HepG2 (cell line): ENCODE data around the gene CD28. TPM values are rescaled to one million over a fixed set of nuclear protein-coding genes. Genes with fewer than 3 reads are reported as not detected.

Experiments used
- ATAC-seq: fragments of 200-7000 bp; cut with Tn5 transposase; 3 replicates; pipeline ENCODE4 v1.9.1; 2020; ENCODE audit warnings: mild to moderate bottlenecking, moderate library complexity
- BruUV-seq: library from RNA; stranded (reverse); fragments of 400-500 nt; replicated peaks from 2 replicates; lab custom pipeline; 2021; lab: Mats Ljungman, UMichigan
- CTCF ChIA-PET: fragments of 300-600 bp; formaldehyde crosslinking; extraction: SDS; loops from one replicate; lab custom pipeline; 2021; ENCODE audit warnings: low total read pairs, inconsistent platforms, low intra/inter-chr PET ratio; lab: Yijun Ruan, JAX
- POLR2A ChIA-PET: fragments of 350-600 bp; sonication (Branson Sonifier 250); formaldehyde crosslinking; loops from one replicate; lab custom pipeline; 2020; ENCODE audit warnings: antibody characterized with exemption, inconsistent platforms; lab: Yijun Ruan, JAX
- DNase-seq: peaks from one replicate; pipeline ENCODE4 v3.0.0-alpha.2; 2015; ENCODE audit warnings: low spot score
- FAIRE-seq: peaks from 3 replicates; lab custom pipeline; 2011; peaks lifted over from hg19 to GRCh38; lab: Jason Lieb, UNC
- H2AFZ ChIP-seq: one replicate; pipeline ENCODE4 v1.6.1; 2011; ENCODE audit warnings: low read length, inconsistent platforms
- H3K27ac ChIP-seq: fragments of 300-600 bp; 3 replicates; pipeline ENCODE4 v1.8.0; 2011; ENCODE audit warnings: mixed run types, mild to moderate bottlenecking, mixed read lengths, low read length, inconsistent platforms; ENCODE audit not compliant: insufficient read depth; ENCODE audit errors: extremely low read length
- H3K27me3 ChIP-seq, 2 experiments: fragments of 200-600 bp in 1 of 2; 2 replicates in 1 of 2; 3 replicates in 1 of 2; pipeline versions ENCODE4 v1.6.0 to v1.8.0; 2011; ENCODE audit warnings: low read length in 2 of 2, mild to moderate bottlenecking in 2 of 2, moderate library complexity in 2 of 2, inconsistent platforms in 1 of 2; ENCODE audit not compliant: insufficient read depth in 2 of 2, control insufficient read depth in 1 of 2
- H3K36me3 ChIP-seq, 2 experiments: fragments of 200-600 bp in 1 of 2; replicated peaks in 1 of 2; 2 replicates in 1 of 2; 3 replicates in 1 of 2; pipeline versions ENCODE4 v1.5.1 to v1.8.0; 2011; ENCODE audit warnings: low read length in 2 of 2, inconsistent platforms in 1 of 2; ENCODE audit not compliant: insufficient read depth in 2 of 2, control insufficient read depth in 1 of 2
- H3K4me1 ChIP-seq: 2 replicates; pipeline ENCODE4 v1.5.1; 2012; ENCODE audit warnings: low read length, inconsistent platforms; ENCODE audit not compliant: insufficient read depth
- H3K4me2 ChIP-seq: 2 replicates; pipeline ENCODE4 v1.6.0; 2011; ENCODE audit warnings: low read depth, low read length, inconsistent platforms
- H3K4me3 ChIP-seq, 3 experiments: fragments of 200-600 bp in 1 of 3; sonication (generic), shearing (Covaris generic) in 1 of 3; replicated peaks in 1 of 3; 2 replicates each; pipeline ENCODE4 v1.5.1; 2011 to 2016; ENCODE audit warnings: low read length in 3 of 3, inconsistent platforms in 2 of 3, low read depth in 2 of 3, mild to moderate bottlenecking in 2 of 3, control low read depth in 1 of 3, mixed read lengths in 1 of 3; ENCODE audit not compliant: insufficient read depth in 1 of 3
- H3K79me2 ChIP-seq: one replicate; pipeline ENCODE4 v1.6.1; 2011; ENCODE audit warnings: low read length, inconsistent platforms; ENCODE audit not compliant: insufficient read depth
- H3K9ac ChIP-seq: 2 replicates; pipeline ENCODE4 v1.6.0; 2011; ENCODE audit warnings: mild to moderate bottlenecking, low read depth, low read length, inconsistent platforms; ENCODE audit not compliant: insufficient read depth
- H3K9me3 ChIP-seq: 2 replicates; pipeline ENCODE4 v1.5.1; 2012; ENCODE audit warnings: mild to moderate bottlenecking, low read length
- H4K20me1 ChIP-seq: 2 replicates; pipeline ENCODE4 v1.6.0; 2011; ENCODE audit warnings: inconsistent platforms, mild to moderate bottlenecking, low read length, moderate library complexity; ENCODE audit not compliant: insufficient read depth
- AKNA ChIP-seq: sonication (generic); formaldehyde crosslinking; IDR thresholded peaks from 2 replicates; pipeline ENCODE4 v1.4.0; 2020; ENCODE audit warnings: missing genetic modification reagents, borderline replicate concordance
- FOSL1 ChIP-seq: sonication (generic); formaldehyde crosslinking; IDR thresholded peaks from 2 replicates; pipeline ENCODE4 v1.9.0; 2021; ENCODE audit warnings: missing genetic modification reagents, borderline replicate concordance
- MAFF ChIP-seq: IDR thresholded peaks from 2 replicates; pipeline ENCODE4 v1.6.1; 2011; ENCODE audit warnings: low read depth, low read length, improper control_type of control experiment
- NFE2L2 ChIP-seq: fragments of 150-350 bp; IDR thresholded peaks from 2 replicates; pipeline ENCODE4 v1.6.1; 2014; ENCODE audit warnings: low read length
- POLR2AphosphoS2 ChIP-seq: IDR thresholded peaks from 2 replicates; pipeline ENCODE4 v1.6.1; 2011; ENCODE audit warnings: low read depth, low read length, improper control_type of control experiment
- STAG1 ChIP-seq: sonication (generic); formaldehyde crosslinking; IDR thresholded peaks from 2 replicates; pipeline ENCODE4 v1.4.0; 2020; ENCODE audit warnings: missing genetic modification reagents
- THYN1 ChIP-seq: sonication (generic); formaldehyde crosslinking; IDR thresholded peaks from 2 replicates; pipeline ENCODE4 v1.8.1; 2023; ENCODE audit warnings: low read depth, mild to moderate bottlenecking, moderate library complexity, missing genetic modification reagents, borderline replicate concordance
- ZNF740 ChIP-seq: sonication (generic); formaldehyde crosslinking; IDR thresholded peaks from 2 replicates; pipeline ENCODE4 v1.4.0; 2020; ENCODE audit warnings: missing genetic modification reagents
- ZNF761 ChIP-seq: sonication (generic); formaldehyde crosslinking; conservative IDR thresholded peaks from 2 replicates; pipeline ENCODE4 v1.4.0; 2020; ENCODE audit warnings: mild to moderate bottlenecking, missing genetic modification reagents
- ZXDC ChIP-seq: sonication (generic); formaldehyde crosslinking; IDR thresholded peaks from 2 replicates; pipeline ENCODE4 v1.5.0; 2020; ENCODE audit warnings: mild to moderate bottlenecking, missing genetic modification reagents
- WGBS: methylation state at CpG from one replicate; pipeline ENCODE4 v1.1.6; 2017; ENCODE audit warnings: low lambda C conversion rate; 5-methylcytosine and 5-hydroxymethylcytosine counted together
- in situ Hi-C: cut with HindIII; loops from 2 replicates; pipeline ENCODE4 v1.10.0; 2017; ENCODE audit warnings: low pct_unique_long_range_greater_than_20kb; ENCODE audit not compliant: extremely low pct_ligation_motif_present
- intact Hi-C: fragments of 100-400 bp; cut with micrococcal nuclease; formaldehyde crosslinking; loops from one replicate; pipeline ENCODE4 v1.10.0; 2022; ENCODE audit not compliant: unreplicated experiment
- polyA plus RNA-seq, 8 experiments: library from polyadenylated mRNA; depleted of rRNA in 3 of 8; stranded (reverse) in 7 of 8; unstranded in 1 of 8; fragments of >200 nt; fragmentation: Illumina TruSeq in 4 of 8; extraction: Trizol in 4 of 8; gene quantifications; 2 replicates each; pipeline versions ENCODE4 v1.2.1 to v1.2.3, GENCODE V29; 2011 to 2016; ENCODE audit warnings: low read depth in 4 of 8, missing spikeins in 1 of 8, mixed read lengths in 1 of 8; ENCODE audit not compliant: insufficient read depth in 1 of 8
- total RNA-seq, 5 experiments: library from RNA; depleted of rRNA; stranded (reverse); fragments of >200 nt; fragmentation: Illumina TruSeq; extraction: Trizol; gene quantifications; 2 replicates each; pipeline ENCODE4 v1.2.3, GENCODE V29; 2016; ENCODE audit warnings: low read depth in 1 of 5

The CD28 gene
- total and polyA plus RNA-seq, 2 of the 13 experiments (the other 11 are each of a cell fraction or from before 2014, with no cell fraction given) = not detected

- TF ChIP-seq ZNF761 (no peak), POLR2AphosphoS2 (no peak), FOSL1 (CRISPR knock-in tag) (no peak)
Observed at GRCh38 chr2:203750346-203751068, 44.1 kb downstream of the CD28 start (continued).

- DNase-seq (no peak), ATAC-seq (no peak), FAIRE-seq (no peak)
- intact Hi-C loops (no loop called here), in situ Hi-C loops (no loop called here)
- H3K27me3 ChIP-seq = no peaks in the 10 kb centered on the region
- H2AFZ ChIP-seq = no peak overlapping the region
- no peak overlapping the region for H3K9ac ChIP-seq
- ChIA-PET POLR2A (no interaction called here), CTCF (no interaction called here)
- H3K79me2 ChIP-seq = no peaks in the 10 kb centered on the region
- 45% methylated on average over 2 of the region's 2 CpGs for WGBS
- peaks cover 8% of the 10 kb centered on the region for H3K9me3 ChIP-seq
- H3K4me3 ChIP-seq = no peak overlapping the region
- no TSS peak for BruUV-seq
- no peak overlapping the region for H3K4me2 ChIP-seq
- H3K36me3 ChIP-seq = no peaks in the 10 kb centered on the region
- H3K27ac ChIP-seq = no peak overlapping the region
- no peaks in the 10 kb centered on the region for H4K20me1 ChIP-seq
- no peaks in the 10 kb centered on the region for H3K4me1 ChIP-seq
- peak; percentile 21; the same call in 1 of the 2 replicates for TF ChIP-seq NFE2L2
- no peak for TF ChIP-seq ZNF740 (CRISPR knock-in tag)
- TF ChIP-seq MAFF = peak; percentile 41; the same call in 1 of the 2 replicates
- no peak for TF ChIP-seq AKNA (CRISPR knock-in tag)
- no peak for TF ChIP-seq THYN1
- no peak for TF ChIP-seq ZXDC (CRISPR knock-in tag)
- no peak for TF ChIP-seq STAG1 (CRISPR knock-in tag)
Observed at GRCh38 chr2:203751685-203752271, 45.3 kb downstream of the CD28 start.
